NCI-H774 (cell line): Measurements from ENCODE around the gene NXPH4.

Source experiments
- DNase-seq: peaks from one replicate; lab custom pipeline; 2025; lab: John Stamatoyannopoulos, UW

The NXPH4 gene

GRCh38 chr12:57232156-57232756, 15.7 kb downstream of the NXPH4 start:
- DNase-seq = no peak

DNA sequence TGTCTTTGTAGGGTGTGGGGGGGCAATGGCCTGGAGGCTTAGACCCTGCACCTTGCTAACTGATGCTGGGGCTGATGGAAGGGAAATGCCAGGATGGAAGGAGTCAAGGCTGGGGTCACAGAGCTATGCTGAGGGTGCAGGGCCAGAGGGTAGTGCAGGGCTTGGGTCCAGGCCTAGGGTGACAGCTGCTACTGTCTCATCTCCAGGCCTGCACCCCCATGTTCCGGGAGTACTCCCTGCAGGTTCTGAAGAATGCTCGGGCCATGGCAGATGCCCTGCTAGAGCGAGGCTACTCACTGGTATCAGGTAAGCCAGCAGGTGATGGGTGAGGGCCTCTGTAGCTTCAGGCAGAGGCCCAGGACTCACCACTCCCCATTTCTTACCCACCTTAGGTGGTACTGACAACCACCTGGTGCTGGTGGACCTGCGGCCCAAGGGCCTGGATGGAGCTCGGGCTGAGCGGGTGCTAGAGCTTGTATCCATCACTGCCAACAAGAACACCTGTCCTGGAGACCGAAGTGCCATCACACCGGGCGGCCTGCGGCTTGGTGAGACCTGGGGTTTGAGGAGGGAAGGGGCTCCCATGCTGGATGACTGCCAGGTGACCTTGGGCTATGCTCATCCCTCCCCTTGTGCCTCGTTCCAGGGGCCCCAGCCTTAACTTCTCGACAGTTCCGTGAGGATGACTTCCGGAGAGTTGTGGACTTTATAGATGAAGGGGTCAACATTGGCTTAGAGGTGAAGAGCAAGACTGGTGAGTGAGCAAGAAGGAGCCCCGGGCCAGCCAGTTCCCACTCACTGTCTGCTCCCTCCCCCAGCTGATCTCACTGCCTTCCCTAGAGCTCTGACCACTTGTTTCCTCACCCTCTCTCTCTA, 17.0 kb downstream of the NXPH4 start:
- no peak for DNase-seq

DNA sequence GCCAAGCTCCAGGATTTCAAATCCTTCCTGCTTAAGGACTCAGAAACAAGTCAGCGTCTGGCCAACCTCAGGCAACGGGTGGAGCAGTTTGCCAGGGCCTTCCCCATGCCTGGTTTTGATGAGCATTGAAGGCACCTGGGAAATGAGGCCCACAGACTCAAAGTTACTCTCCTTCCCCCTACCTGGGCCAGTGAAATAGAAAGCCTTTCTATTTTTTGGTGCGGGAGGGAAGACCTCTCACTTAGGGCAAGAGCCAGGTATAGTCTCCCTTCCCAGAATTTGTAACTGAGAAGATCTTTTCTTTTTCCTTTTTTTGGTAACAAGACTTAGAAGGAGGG, 17.6 kb downstream of the NXPH4 start:
- DNase-seq = no peak

DNA sequence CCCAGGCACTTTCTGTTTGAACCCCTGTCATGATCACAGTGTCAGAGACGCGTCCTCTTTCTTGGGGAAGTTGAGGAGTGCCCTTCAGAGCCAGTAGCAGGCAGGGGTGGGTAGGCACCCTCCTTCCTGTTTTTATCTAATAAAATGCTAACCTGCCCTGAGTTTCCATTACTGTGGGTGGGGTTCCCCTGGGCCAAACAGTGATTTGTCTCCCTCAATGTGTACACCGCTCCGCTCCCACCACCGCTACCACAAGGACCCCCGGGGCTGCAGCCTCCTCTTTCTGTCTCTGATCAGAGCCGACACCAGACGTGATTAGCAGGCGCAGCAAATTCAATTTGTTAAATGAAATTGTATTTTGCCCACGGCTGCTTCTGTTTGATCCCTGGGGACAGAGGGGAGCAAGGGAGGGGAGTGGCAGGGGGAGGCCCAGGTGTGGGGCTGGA, 18.0 kb downstream of the NXPH4 start:
- DNase-seq = no peak

GRCh38 chr12:57235017-57235727, 18.6 kb downstream of the NXPH4 start:
- no peak for DNase-seq

DNA sequence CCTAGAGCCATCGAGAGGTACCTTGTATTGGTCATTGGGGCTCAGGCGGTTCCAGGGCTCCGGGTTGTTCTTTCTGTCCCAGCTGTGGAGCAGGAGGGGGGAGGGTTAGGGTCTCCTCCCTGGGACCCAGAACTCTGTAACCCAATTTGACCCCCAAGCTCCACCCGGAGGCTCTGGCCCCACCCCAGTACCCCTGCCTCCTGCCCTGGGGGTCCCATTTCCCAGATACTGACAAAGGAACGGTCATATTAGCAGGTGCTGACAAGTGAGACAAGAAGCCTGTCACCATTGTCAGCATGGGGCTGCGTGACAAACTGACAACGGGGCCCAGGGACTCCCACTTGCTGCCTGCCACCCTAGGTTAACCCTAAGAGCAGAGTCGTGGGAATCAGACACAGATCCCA, 19.1 kb downstream of the NXPH4 start:
- DNase-seq = no peak

DNA sequence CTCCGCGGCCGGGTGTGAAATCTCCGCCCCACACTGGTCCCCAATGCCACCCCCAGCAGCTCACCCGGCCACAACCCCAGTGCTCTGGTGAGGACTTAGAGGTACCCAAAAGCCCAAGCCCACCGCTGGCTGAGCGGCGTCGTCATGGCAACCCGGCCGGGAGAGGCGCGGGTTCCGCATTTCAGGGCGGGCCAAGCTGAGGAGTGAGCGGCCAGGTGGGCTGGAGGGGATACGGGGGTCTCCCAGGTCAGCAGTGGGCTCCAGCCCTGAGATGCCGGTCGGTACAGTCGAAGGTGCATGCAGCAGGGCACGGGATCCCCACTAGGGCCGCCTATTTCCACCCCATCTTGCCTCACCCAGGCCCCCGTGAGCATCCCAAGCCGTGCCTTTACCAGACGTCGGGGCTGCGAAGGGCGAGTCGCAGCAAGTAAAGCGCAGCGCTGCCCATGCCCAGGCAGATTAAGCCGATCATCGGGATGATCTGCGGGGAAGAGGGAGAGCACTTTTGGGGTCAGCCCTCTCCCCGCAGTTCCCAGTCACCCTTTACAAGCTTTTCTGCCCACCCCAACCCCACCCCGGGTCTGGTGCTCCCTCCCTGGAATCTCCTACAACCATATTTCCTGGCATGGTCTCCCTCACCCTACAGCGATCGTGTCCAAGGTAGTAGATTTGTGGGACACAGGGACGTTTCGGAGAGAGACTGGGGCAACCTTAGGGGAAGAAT, 19.8 kb downstream of the NXPH4 start:
- no peak for DNase-seq

DNA sequence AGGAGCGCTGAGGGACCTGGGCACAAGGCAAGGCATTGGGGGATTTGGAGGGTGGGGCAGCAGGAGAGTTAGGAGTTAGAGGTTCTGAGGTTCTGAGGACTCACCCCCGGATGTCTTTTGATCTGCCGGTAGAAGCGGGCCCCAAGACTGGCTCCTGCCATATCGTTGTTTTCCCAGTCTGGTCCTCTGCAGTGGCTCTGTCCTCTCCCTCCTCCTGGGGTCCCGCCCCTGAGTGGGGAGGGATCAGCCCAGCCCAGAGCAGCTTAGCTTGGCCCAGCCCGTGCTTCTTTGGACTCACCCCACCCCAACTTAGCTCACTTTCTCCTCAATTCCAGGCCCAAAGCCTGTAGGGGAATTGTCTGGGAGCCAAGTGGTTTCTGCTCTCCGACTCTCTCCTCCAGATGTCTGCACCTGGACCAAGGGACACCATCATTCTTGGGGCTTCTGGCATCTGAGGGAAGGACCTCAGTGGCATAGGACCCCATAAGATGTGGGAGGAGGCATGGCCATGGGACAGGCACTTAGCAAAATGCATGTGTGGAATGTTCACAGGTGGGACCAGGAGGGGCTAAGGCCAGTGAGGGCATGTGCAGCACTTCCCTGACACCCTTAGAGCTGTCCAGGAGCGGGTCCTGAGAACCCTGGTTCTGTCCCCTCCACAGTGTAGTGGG, 20.5 kb downstream of the NXPH4 start:
- DNase-seq = no peak

DNA sequence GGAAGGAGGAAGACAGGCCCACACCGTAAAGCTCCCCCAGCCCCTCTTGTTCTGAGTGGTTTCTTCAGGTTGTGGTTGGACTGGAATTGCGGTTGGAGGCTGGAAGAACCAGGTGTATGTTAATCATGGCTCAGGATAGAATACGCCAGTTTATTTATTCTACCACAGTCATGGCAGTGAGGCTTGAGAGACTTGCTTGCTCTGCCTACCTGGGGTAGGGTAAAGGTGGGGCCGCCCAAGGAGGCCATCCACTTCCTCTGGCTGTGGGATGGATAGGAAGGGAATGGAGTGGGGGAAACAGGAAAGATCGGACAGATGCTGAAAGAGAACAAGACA, 21.0 kb downstream of the NXPH4 start:
- no peak for DNase-seq

- DNase-seq = peak; percentile 47
Measured at GRCh38 chr12:57237932-57238853, 21.6 kb downstream of the NXPH4 start.

DNA sequence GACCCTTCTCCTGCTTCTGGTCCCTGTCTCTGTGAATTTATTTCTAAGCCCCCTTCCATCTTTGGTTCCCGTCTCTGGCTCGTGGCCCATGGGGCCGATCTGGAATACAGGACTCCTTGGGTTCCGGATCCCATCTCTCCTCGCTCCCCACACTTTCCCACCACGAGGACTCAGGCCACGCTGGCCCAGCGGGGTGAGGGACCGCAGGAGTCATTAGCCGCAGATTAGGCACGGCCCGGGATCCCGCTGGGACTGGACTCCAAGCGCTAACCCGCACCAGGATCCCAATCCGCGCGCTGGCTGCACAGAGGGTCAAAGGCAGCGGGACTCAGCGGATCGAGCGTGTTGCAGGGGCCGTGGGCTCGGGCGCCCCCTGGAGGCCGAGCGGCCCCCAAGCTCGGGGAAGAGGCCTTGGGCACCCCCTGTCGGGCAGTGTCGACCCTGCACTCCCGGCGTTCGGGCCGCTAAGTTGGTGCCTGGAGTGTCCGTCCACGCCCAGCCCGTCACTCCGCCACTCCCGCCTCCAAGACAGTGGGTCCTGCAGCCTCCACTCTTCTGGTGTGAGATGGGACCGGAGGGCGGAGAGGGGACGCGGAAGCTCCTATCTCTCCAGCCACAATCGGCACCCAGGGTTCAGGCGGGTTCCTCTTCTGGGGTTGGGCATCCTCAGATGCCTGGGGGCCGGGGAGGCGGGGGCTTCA, 22.4 kb downstream of the NXPH4 start:
- peak; percentile 88 for DNase-seq

DNA sequence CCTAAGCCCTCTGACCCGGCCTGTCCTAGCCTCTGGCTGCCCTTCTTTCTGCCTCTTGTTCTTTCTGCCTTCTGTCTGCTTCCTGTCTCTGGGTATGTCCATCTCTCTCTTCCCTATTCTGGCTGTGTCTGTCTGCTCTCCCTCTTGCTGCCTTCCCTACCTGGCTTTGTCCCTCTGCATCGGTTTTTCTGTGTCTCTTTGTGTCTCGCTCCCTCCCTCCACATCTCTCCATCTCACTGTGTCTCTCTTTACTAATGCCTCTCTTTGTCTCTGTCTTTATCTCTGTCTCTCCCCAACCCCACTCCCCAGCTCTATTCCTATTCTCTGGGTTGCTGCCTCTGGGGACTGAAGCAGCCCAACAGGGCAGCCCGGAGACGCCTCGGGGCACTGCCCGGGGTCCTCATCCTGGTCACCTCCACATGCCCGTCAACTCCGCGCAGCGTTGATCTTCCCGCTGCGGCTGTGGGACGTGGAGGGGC, 23.0 kb downstream of the NXPH4 start:
- DNase-seq = no peak

GRCh38 chr12:57240066-57240921, 23.7 kb downstream of the NXPH4 start:
- DNase-seq = peak; percentile 51

DNA sequence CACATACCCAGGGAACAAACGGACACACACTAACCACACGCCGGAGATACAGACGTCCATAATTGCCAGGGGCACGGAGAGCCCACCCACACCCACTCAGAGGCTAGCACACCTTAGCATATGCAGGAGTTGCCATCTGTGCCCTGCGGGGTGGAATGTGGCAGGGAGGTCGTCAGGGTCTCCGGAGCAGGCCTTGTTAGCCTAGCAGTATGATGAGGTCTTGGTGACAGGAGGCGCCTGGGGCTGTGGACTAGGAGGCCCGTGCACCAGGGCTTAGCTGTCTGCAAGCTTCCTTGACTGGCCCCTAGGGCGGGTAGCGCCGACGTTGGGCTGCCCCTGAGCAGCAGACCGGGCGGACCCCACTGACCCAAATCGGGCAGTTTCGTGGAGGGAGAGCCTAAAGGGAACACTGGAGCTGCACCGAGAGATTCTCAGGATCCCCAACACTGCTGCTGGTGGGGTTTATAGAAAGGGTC, 24.4 kb downstream of the NXPH4 start:
- no peak for DNase-seq

GRCh38 chr12:57241402-57242310, 25.1 kb downstream of the NXPH4 start:
- DNase-seq = no peak

- DNase-seq = peak; percentile 83
Measured at GRCh38 chr12:57242329-57242690, 25.7 kb downstream of the NXPH4 start.

DNA sequence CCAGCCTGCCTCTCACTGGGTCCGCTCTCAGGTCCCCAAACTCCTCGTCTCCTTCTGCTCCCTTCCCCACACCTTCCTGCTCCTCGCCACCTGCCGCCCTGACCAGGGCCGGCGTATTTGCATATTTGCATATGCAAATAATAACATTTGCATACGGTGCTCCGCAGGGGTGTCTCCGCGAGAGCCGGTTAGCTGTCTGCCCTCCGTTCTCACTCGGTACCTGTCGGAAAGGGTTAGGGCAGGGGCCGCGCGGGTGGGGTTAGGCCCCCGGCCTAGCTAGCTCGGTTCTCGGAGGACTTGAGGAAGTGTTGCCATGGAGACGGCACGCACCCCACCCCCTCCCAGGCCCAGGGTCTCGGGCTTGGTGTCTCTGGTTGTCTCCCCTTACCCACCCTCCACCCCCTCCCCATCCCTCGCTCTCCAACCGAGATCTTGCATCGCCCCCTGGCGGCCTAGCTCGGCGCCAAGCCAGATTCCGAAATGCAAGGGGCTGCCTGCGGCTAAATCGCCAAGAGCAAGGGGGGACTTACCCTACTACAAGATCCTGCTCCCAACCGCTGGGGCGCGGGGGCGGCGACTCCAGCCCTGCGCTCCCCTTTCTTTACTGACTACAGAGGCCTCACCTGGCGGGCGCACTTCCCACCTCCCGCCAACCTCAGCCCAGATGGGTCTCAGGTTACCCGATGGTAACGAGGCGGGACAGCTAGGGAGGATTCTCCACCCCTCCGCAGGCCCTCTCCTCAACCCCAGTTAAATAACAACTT, 26.3 kb downstream of the NXPH4 start:
- DNase-seq = peak; percentile 90
